CD1c-positive myeloid dendritic cell (primary cell): ENCODE results near the gene ALPG.
"Not testable (repeated sequence)": the region's sequence is repeated elsewhere in the genome, so short reads cannot be mapped to it uniquely, and the experiment has no call there.

Experiments
- DNase-seq: peaks from one replicate; pipeline ENCODE4 v3.0.0-alpha.2; 2016; ENCODE audit errors: extremely low spot score

Gene ALPG

DNA sequence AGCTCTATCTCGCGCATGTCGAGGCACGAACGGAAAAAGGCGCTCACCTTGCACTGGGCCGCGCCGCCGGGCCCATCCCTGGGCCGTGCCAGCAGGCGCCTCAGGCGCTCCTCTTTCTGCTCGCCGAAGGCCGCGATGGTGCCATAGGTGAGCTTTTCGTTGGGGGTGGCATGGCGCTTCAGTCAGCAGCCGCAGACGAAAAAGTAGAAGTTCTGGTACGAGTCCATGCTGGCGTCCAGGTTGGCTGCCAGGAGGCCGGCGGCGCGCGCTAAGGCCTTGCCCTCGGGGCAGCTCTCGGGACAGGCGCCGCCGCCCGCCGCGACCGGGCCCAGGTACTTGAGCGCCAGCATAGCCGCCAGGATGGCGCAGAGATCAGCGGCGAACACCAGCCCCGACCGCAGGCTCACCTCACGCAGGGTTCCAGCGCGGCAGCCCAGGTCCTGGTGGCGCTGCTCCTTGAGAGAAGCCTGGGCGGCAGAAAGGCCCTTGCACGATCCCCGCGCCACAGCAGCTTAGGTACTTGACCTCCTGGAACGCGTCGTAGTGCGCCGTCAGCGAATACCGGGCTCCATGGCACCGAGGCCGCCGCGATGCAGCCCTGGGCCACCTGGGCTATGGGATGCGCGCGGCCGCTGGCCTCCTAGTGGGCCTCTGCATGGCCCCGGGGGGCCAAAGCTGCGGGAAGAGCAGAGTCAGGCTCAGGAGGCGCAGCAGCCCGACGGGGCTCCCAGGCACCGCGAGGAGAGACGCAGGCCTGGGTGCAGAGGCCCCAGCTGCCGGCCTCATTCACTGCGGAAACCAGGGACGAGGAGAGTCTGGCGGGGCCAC lies 12.8 kb downstream of the ALPG start:
- no peak for DNase-seq

DNA sequence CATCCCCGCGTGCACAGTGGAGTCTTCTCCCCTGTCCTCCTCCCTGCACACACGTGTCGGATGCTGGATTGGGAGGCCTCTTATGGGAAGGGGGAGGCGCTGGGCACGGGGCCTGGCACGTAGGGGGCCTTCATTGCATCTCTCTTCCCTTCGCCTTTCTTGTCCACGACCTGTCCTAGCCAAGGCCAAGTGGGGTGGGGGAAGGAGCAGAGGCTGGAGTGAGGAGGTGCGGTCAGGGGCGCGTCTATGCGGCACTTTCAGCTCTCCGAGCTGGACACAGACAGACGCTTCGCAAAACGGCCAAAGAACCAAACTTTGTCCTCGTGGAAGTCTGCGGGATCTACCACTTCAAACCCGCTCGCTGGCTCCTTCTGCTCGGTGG lies 13.4 kb downstream of the ALPG start:
- no peak for DNase-seq

DNA sequence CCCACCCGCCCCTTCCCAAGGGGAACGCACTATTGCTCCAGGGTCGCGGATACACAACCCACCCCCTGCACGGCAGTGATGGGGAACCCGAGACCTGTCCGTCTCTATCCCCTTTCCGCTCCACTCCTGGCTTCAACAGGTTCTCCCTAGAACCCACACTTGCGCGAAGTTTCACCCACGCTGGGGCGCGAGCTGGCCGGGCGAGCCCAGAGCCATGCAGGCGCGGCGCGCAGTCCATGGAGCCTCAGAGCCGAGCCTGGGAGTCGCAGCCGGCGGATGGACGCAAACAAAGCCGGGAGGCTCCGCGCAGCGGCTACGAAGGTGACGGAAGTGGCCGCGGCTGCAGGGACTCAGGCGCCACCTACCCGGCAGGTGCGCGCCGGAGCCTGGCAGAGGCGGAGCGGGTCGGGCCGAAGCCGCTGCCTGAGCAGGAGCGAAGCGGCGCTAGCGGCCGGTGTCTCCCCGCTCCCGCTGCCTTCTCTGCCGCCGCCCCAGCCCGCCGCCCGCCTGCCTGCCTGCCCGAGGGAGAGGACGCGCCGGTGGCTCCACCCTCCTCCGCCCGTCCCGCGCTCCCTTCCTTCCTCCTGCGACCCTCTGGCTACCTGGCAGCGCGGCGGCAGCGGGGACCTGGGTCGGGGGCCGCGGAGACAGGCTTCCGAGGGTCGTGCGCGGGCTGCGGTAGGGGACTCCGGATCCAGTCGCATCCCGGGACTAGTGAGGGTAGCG lies 14.0 kb downstream of the ALPG start:
- no peak for DNase-seq

DNA sequence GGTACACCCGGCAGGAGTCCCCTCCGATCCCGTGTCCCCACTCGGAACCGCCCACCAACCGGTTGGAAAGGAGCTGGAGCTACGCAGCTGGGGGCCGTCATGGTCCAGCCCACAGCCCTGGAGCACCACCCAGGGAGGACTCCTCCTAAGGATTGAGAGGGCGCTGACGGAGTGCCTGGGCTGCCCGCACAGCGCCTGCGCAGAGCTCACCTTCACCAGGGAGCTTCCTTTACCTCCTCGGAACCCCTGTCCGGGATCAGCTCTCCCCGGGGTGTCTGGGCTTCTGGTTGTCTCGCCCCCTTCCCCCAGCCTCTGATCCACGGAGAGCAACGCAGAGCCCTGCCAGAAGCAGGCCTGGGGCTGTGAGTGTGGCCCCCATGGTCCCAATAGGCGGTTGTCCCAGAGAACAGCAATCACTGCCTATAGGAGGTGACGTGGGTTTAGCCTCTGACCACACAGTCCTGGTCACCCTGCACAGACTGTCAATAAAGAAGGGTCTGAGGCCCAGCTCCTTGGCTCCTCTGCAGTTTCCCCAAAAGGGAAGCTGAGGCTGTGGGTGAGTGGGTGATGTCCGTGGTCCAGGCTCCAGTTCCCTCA lies 14.6 kb downstream of the ALPG start:
- no peak for DNase-seq

DNA sequence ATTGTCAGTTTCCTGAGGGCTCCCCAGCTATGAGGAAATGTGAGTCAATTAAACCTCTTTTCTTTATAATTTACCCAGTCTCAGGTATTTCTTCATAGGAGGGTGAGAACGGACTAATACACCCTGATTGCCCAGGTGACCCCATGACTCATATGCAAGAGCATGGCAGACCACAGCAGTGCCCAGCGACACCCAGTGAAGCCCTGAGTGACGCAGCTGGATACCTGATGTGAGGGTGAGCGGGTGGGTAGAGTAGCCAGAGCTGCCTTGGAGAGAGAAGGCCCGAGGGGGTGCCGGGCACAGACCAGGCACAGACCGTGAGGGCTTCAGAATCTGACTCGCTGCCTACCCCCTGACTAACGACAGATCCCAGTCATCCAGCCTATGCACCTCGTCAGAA lies 15.4 kb downstream of the ALPG start:
- no peak for DNase-seq

DNA sequence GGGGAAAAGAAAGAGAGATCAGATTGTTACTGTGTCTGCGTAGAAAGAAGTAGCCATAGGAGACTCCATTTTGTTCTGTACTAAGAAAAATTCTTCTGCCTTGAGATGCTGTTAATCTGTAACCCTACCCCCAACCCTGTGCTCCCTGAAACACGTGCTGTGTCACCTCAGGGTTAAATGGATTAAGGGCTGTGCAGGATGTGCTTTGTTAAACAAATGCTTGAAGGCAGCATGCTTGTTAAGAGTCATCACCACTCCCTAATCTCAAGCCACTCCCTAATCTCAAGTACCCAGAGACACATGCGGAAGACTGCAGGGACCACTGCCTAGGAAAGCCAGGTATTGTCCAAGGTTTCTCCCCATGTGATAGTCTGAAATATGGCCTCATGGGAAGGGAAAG lies 16.4 kb downstream of the ALPG start:
- not testable (repeated sequence) for DNase-seq

DNA sequence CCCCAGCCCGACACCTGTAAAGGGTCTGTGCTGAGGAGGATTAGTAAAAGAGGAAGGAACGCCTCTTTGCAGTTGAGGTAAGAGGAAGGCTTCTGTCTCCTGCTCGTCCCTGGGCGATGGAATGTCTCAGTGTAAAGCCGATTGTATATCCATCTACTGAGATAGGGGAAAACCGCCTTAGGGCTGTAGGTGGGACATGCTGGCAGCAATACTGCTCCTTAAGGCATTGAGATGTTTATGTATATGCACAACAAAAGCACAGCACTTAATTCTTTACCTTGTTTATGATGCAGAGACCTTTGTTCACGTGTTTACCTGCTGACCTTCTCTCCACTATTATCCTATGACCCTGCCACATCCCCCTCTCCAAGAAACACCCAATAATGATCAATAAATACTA lies 16.8 kb downstream of the ALPG start:
- not testable (repeated sequence) for DNase-seq

DNA sequence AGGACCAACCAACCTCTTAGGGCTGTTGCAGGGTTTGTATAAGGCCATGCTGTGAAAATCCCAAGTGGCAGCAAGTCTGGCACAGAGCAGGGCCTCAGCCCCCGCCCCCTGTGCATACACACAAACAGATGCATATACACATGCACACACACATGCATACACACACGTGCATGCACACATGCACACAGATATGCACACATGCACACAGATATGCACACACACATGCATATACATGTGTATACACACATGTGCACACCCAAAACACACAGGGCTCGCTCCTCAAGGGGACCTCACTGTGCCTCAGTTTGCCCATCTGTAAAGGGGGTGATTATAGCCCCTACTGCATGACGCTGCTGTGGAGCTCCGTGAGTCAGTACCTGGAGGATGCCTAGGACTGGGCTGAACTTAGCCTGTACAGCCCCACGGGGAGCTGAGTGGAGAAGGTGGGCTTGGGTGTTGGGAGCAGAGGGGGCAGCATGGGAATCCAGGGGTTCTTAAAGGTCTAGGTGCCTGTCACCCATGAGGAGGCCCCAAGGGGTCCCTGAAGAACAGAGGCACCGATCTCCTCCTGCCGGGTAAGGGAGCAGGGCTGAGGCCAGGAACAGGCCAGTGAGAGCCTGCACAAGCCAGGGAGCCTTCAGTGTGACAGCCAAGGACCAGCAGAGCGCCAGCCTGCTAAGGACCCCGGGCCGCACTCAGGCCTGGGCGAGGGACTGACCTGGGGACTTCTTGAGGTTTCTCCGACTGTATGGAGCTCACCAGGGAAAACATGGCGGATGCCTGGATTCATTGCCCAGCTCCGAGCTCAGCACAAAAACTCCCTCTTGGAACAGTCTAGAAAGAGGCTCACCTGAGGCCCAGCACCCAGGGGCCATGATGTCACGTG lies 25.3 kb downstream of the ALPG start:
- no peak for DNase-seq

DNA sequence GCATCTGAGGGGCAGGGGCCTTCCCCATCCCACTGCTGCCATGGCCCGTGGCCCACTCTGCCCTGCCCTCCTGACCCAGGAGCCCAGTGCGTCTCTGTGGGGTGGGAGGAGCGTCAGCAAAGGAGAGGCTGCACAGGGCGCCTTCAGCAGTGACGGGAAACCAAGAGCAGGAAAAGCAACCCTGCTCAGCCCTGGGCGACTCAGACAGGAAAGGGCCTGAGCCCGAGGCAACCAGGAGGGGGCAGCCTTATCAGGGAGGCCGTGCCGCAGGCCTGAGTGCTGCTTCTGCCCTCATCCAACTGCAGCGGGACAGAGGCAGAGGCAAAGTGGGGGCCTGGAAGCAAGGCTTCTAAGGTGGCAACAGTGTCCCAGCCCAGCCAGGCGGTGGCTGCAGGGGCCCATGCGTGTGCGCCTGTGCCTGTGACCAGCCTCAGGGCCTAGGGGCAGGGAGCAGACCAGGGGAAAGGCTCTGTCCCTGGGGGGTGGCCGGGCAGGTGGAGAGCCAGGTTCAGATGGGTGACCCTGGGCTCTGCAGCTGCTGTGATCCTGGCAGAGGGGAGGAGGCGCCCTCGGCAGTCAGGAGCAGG lies 26.0 kb downstream of the ALPG start:
- no peak for DNase-seq

DNA sequence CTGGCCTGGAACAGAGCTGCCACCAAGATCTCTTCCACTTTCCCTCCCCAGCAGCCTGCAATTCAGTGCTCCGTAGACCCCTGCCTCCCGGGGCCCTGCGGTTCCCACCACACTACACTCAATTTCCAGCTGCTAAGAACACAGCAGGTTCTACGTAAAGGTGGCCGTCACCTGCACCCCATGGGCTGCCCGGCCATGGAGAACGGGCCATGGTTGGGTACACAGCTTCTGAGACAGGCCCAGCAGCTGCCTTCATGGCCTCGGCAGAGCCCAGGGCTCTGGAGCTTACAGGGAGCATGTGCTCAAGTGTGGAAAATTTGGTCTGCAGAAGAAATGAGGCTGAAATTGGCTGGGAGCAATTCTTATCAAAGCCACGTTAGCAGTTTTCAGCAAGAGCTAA lies 27.0 kb downstream of the ALPG start:
- not testable (repeated sequence) for DNase-seq

DNA sequence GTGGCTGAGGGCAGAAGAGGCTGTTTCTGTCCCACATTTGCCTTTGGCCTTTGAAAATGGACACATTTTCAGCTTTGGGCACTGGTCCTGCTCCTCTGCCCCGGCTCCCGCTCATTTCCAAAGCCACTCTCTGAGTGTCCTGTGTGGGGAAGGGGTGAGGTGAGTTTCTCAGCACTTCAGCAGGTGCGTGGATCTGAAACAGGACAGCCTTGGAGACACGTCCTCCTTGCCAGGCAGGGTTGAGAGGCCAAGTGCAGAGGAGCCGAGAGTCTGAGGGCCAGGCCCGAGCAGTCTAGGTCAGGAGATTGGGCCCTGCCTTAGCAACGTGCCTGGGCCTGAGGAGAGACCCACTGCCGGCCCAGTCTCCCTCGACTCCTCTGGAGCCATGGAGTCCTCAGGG lies 27.4 kb downstream of the ALPG start:
- no peak for DNase-seq

DNA sequence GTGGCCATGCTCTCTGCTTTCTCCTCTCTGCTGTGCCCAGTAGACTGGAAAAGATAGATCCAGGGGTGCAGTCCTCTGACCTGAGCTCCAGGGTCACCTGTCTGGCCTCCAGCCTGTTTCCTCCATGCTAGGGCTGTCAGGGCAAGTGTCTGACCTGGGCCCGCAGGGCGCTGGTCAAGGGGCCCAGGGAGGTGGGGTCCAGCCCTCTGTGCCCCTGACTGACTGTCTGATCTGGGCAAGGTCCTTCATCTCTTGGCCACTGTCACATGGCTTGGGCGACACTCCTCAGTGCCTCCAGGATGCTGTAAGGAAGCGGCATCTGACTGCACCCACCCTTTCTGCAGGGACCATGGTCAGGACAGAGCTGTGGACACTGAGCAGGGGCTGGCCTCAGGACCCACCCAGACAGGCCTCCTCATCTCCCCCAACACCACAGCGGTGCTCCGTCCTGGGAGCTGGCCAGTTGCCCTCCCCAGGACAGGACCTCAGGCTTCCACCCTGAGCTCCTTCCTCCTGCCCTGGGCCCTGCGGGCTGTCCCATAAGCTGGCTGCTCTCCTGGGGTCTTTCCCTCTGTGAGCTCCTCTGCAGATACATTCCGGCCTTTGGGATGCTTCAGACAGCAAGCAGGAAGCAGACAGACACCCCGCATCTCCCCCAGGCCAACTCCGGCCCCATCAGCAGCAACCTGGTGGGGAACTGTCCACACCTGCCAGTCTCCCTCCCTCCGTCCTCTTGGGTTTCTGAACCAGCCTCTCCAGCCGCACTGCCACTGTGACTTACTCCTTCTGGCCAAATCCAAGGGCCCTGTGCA lies 28.1 kb downstream of the ALPG start:
- DNase-seq = no peak

DNA sequence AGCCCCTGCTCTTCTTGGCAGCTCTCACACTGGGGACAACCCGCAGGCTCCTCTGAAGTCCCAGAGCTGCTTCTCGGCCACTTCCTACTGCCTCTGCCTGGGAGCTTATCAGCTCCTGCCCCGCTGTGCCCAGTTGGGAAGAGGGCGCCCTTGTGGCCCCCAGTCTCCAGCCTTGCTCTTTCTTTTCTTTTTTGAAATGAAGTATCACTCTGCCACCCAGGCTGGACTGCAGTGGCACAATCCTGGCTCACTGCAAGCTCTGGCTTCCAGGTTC lies 28.7 kb downstream of the ALPG start:
- no peak for DNase-seq

DNA sequence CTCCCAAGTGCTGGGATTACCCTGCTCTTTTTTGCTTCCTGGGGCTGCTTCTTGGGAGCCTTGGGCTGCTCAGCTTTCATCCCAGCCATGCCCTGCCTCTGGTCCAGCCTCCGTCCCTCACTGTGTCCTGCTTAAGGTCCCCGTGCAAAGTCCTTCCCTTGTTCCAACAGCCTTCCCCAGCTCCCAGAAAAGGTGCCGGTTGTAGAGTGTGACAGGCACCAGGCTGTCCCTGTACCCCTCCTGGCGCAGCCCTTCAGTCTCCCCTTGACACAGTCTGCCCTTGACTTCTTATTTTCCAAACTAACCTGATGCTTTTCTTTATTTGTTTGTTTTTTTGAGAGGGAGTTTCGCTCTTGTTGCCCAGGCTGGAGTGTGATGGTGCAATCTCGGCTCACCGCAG lies 29.2 kb downstream of the ALPG start:
- no peak for DNase-seq

DNA sequence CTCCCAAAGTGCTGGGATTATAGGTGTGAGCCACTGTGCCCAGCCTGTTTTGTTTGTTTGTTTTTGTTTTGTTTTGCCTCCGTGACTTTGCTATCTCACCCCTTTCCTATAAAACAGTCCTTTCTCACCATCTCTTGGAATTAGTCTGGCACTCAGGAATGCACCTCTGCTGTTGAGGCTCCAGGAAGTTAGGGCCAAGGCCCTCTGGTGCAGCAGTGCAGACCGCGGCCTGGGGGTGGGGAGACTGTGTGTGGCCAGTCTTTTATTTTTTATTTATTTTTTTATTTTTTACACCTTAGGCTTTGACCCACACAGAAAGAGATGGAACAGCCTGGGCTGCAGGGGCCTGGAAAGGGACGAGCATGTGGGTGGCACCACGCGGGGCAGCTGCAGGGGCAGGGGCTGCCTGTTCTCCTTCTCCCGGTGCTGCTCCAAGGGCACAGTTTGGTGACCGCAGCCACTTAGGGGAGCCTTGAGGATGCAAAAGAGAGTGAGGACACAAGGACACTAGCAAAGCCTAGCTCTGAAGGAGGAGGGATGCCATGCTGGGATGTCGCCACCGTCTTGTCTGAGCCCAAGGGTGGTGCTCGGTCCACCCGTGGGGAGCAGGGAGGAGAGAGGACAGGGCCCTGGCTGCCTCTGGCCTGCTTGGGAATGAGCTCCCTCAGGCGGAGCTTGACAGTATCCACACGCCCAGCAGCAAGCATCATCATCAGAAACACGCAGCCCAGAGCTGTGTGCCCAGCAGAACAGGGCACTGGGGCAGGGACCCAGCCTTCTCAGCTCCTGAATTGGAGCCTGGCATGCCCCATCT lies 29.9 kb downstream of the ALPG start:
- DNase-seq = no peak

DNA sequence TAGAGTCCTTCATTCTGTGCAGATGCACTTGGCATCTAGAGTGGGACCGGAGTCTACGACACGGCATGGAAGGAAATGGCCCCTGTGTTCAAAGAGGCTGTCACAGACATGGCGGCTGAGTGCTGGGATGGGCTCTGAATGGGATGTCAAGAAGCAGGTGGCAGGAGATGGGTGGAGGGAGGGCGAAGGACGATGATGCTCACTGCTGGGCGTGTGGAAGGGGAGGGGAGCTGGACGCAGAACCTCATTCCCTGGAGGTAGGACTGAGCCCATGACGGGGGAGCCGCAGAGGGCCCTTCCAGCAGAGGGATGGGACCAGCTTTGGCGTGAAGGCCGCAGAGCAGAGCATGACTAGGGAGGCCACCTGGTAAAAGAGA lies 30.5 kb downstream of the ALPG start:
- no peak for DNase-seq

DNA sequence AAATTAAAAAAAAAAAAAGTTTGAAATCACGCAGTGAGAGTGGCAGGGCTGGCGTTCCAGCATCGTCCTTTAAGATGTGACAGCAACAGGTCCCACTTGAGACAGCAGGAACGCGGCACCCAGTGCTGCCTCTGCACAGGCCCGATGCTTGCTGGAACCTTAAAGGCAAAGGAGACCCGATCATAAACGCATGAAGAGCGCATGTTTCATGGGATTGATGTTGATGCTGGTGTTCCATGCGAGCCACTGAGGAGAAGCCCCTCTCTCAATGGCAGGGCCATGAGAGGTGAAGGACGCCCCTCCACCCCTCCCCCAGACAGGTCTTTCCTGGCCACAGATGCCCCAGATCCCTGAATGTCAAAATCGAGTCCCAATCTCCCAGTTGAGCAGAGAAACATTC lies 31.4 kb downstream of the ALPG start:
- no peak for DNase-seq

DNA sequence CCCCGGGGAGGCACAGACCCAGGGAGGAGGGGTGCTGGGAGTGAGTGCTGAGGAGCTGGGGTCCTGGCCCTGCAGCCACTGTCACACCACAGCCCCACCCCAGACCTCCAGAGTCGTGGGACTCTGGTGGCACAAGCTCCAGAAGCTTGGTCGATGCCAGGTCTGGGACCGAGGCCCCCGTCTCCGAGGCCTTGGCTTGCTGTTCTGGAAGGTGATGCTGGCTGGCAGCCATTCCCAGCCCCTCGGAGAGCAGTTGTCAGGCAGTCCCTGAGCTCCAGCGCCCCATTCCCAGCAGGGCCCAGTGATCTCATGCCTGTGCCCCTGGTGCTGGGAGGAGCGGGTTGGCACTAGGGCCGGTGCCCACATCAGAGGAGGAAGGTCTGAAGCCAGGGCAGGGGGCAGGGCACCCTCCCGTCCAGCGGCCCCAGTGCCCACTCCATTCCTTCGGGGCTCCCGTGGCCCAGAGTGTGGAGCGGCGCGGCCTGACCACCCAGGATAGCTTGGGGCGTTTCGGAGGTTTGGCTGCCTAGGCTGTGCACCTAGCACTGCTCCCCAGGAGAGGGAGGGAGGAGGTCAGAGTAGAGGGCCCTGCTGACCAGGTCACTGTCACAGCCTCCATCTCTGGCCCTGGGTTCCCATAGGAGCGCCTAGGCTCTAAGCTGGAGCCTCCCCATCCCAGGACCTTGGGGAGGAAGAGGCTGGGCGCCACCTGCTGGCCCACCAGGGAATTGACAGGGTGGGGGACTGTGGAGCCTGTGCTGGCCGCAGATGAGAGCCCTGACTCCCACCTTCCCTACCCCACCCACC lies 32.5 kb downstream of the ALPG start:
- DNase-seq = peak; percentile 34

DNA sequence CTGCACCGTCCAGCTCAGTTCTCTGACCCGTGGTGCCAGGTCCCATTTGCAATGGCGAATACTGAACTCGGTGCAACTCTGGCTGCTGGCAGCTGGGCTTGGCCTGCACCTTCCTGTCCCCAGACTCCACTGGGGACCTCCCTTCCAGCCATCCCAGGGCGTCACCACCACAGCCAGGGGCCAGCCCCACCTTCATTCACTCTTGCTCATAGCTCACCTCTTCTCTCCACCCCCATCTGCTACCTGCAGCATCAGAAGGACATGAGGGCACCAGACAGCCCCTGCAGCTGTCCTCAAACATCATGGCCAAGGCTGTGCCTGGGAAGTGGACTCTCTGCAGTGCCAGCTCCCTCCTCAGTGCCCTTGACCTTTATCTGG lies 33.1 kb downstream of the ALPG start:
- no peak for DNase-seq
